Fibroblast of peridontal ligament (primary cell): ENCODE data around the gene TLE3.

Source experiments
- DNase-seq: peaks from one replicate; pipeline ENCODE4 v3.0.0-alpha.2; 2010; ENCODE audit errors: extremely low read depth

TLE3 gene

DNA sequence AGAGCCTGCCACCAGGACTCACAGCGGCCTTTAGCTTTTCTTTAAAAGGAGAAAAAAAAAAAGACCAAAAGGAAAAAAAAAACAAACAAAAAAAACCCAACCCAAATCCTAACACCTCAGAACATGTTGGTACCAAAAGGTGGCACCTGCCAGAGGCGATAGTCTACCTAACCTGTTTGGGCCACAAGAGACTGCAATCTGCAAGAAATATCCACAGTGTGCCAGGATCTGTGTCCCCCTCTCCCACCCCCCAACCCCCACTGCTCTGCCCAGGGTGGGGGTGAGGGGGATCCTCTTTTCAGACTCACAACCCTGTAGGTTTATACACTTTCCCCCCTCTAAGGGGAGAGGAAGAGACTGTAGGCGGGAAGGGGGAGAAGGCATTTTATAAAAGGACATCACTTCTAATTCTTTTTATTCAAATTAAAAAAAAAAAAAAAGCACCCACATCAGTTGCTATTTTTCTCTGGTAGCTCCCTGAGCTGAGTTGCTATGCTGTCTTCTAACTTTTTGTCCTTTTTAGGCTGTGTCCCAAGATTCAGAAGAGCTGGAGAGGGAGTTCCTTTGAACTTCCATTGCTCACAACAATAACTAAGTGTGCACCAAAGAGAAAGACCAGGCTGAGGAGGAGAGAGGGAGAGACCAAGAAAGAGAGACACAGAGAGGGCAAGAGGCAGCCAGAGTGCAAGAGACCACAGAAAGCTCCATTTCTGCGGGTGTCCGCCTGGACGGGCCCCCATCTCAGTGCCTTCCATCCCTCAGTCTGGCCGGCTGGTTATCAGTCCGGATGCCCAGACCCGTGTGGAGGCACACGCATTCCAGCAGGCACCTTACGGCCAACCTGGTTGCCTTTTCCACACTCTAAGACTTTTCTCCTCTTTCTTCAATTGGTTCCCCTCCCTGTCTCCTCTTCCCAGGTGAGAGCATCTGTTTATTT lies 48.9 kb downstream of the TLE3 start:
- DNase-seq, result no peak

DNA sequence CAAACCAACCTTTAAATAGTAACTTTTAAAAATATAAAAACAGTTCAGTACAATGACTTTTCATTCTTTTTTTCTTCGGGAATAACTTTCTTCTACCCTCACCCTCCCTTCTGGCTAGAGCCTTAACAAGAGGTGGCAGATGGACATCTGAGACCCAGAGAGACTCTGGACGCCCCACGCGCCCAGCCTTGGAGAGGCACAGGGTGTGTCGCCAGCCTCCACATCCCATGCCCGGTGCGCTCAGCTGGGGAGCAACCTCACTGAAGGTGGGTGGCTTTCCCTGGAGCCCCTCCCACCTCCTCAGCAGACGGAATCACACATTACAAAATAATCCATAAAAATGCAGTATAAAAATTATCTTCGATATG lies 49.5 kb downstream of the TLE3 start:
- no peak for DNase-seq

DNA sequence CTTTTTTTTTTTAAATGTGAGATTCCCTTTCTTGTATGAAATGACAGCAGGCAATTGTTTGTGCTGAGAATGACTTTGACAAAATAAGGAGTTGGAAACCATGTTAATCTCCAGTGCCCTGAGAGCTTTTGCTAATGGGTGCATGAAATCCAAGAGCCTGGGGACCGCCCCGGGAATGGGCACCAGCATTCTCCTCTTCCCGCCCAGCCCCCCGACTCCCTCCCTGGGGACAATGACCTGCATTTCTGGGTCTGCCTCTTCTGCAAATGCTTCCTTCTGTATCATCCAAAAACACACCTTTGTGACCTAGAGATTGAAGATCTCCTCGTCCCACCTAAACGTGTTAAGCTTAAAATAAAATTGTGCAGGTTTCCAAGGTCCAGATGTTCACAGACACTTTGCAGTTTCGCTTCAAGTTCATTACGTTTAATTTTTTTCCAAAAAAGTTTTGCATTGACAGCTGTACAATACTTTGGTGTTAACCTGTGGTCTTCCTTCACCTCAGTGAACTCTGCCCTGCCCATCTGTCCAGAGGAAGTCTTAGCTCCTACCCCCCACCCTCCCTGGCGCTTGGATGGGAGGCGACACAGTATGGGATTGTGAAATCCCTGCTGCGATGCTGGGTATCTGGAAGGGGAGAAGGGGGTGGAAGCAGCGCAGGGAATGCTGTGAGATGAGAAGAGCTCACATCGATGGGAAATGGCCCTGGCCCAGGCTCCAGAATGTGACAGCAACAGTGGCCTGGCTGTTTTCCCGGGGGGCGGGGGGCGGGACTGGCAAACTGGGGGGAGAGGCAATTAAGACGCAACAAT lies 50.1 kb downstream of the TLE3 start:
- DNase-seq, result peak; percentile 12

DNA sequence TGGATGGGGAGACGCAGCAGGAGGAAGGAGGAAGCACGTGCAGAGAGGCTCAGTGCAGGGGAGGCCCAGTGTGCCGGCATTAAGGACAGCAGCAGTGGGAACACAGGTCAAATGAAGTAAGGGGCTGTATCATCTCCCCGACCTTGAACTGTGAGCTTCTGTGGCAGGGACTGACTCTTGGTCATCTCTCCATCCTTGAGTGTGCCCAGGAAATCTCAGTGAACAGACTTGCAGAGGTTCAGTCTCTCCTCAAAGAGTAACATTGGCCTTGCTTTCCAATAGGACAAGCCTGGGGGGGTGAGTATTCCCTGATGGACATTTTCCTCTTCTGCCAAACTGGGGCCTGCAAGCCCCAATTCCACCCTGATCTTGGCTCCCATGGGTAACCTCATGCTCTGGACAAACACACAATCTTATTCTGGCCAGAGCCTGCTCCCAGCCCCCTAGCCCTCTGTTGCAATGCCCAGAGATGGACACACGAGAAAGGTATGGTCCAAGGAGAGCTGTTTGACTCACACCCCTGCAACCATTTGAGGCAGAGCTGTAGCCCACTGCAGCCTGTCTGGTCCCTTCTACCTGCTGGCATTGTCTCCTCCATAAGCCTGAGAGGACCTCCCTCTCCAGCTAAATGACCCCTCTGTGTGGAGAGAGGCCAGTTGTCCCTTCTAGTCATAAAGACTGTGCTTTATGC lies 50.9 kb downstream of the TLE3 start:
- DNase-seq, result no peak

DNA sequence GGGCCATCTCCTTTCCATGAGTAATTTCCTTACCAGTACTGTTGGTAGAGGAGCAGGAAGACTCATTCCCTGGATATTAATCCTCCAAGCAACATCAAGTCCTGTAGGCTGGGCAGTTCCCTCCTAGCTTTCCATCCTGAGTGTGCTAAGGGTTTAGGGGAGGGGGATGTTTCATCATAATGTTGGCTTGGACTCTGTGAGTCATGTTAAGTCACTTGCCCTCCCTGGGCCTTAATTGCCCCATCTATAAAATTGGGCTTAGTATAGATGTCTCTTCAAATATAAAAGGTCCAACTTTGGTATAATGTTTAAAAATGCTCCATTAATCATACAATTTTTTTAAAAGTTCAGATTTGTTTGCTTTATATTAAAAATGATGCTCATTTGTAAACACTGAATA lies 52.7 kb downstream of the TLE3 start:
- peak; percentile 45 for DNase-seq

DNA sequence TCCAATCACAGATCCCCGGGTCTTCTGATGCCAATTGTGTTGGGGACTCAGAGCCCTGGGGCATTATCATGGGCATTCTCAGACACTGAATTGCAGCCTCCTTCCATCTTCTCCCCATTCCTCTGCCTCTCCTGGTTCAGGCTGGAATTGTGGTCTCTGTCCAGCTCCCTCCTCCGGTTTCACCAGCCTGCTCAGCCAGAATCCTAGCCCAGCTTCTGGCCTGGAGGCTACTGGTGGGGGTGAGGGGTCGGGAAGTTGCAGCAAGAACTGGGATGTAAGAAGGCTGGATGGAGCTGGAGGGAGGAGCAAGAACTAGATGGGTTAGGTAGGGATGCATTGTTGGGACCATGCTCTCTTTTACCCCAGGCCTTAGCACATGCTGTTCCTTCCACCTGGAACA lies 53.5 kb downstream of the TLE3 start:
- DNase-seq, result no peak

DNA sequence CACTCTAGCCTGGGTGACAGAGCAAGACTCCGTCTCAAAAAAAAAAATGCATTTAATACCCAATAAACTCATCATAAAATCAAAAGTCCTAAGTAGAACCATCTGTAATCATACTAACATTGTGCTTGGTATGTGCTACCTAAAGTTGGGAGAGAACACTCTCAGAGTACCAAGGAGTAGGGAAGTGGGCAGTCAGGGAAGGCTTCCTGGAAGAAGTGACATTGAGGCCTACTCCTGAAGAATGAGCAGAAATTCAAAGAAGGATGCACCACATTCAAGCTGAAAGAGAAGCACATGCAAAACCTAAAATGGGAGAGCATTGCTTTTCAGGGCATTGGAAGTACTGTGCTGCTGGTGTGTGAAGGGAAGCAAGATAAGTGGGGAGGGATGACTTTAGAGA lies 54.1 kb downstream of the TLE3 start:
- no peak for DNase-seq

DNA sequence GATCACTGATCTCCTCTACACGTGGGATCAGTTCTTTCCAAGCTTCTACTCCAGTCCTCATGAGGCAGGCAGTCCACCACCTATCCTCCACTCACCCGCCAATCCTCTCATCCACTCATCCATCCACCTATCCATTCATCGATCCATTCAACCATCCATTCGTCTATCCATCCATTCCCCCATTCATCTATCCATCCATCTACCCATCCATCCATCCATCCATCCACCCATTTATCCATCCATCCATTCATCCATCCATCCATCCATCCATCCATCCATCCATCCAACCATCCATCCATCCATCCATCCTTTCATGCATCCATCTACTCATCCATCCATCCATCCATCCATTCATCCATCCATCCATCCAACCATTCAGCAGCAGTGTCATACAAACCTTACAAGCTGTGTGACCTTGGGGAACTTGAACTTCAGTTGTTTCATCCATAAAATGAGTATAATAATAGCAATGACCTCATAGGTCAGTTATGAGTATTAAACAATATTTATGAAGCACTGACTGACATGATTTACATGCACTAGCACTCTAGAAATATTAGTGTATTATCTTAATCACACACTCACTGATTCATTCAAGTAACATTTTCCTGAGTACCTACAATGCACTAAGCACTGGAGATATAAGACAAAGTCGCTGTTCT lies 55.0 kb downstream of the TLE3 start:
- DNase-seq, result no peak

DNA sequence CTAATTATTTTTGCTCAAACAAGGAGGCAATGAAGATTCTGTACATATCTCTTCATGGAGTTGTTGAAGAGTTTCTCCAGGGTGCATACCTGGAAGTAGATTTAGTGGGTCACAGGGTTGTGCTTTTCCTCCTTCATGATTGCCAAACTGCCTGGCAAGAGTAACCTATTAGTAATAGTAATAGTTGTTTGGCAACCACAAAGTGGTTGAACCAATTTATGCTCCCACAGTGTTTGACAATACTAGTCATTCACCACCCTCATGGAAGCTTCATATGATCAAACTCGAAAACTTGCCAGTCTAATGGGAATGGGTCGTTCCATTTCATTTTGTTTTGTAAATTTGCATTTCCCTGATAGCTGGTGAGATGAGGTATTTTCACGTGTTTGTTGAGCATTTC lies 57.8 kb downstream of the TLE3 start:
- DNase-seq, result no peak

DNA sequence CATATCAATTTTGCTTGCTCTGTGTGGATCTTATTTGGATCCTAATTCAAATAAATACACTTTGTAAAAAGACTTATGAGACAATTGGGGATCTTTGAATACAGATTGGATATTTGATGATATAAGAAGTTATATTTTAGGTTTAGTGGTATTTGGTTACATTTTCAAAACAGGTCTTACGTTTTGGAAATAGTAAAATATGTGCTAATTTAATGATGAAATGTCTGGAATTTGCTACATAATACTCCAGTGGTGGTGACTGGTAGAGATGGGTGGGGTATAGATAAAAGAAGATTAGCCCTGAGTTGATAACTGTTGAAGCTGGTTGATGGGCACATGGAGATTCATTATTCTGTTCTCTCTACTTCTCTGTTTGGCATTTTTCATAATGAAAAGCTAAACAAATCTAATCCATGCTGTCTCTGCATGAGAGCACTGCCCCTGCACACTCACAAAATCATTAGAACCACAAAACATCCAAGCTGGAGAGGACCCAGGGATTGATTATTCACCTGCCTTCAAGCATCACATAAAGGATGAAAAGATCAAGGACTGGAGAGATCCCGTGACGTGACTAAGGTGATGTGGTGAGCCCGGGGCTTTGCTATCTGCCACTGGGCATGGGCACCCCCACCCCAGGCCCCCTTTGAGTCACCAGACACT lies 58.9 kb downstream of the TLE3 start:
- DNase-seq, result no peak

DNA sequence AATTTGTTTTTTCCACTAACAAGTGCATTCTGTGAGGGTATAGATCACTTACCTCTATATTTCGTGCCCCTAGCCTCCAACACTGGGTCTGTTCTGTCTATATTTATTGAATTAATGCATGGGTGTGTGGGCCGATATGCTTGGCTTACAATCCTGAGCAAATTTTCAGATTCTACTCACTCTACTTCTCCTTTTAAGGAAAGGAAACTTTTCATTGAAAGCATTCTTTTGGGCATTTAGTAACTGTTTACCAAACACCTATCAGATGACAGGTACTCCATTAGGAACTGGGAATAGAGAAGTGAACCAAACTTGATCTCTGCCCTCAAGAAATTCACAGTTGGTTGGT lies 60.5 kb downstream of the TLE3 start:
- DNase-seq, result no peak

DNA sequence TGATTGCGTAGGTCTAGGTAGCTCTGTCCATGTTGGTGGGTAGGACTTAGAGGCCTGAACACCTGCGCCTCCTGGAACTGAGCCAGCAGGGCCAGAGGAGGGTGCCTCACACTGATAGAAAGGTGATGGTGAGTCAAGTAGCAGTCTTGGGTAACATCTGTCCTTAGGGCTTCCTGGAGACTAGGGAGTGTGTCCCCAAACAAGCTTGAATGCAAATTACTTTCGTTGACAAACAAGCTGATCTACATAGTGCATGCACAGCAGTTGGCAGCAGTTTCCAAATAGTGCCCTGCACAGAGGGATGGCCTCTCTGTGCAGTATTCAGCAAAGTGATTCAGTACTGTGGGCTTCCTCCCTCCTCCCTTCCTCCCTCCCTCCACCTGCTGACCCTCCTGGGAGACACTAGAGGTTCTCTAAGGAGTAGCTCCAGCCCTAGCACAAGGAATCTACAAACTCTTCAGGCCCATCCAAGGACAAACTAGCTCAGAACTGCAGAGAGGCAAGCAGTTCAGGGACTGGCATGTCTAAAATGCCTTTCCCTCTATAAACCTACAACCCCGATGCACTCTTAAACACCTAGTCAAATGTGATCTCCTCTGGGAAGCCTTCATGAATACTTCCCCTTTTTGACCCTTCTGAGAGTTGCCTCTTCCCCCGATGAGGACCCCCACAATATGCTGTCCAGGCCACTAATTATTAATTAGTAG lies 61.0 kb downstream of the TLE3 start:
- DNase-seq, result no peak

DNA sequence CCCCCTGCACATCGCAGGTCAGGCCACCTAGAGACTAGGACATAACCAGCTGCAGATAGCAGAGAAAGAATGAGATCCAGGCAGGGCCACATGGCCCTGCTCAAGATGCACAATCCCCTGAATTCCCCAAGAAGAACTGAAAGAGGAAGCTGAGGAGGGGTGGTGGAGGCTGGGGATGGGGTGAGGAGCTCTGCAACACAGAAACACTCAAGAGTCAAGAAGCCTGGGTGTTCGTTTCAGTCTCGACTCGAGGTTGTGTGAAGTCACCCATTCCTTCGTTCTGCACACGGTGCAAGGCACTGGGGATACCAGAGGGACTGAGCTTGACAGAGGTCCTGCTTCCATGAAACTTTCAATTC lies 62.0 kb downstream of the TLE3 start:
- DNase-seq, result no peak

DNA sequence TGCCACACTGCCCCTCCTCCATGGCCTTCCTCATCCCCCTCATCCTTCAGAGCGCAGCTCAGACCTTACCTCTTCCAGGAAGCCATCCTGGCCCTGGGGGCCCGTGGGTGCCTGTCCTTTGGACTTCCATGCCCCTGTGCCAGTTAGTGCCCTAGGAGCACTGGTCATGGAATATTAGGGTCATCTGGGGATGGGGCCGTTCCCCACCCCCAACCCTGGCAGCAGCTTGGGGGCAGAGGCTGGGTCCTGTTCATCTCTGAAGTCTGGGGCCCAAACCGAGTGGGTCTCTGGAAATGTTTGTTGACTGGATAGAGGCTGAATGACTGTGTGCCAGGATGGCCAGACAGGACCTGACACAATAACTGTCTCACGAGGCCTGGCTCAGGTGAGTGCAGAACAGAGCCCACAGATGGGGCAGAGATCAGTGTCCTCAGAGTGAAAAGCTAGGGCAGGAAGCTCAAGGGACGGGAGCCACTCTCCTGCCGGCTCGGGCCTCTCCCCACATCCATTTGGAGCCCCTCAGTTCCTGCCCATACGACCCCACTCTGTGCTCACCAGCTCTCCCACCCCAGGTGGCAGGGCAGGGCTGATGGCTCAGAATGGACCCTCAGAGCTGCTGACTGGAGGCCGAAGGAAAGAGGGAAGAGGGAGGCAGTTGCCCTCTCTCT lies 62.5 kb downstream of the TLE3 start:
- no peak for DNase-seq

DNA sequence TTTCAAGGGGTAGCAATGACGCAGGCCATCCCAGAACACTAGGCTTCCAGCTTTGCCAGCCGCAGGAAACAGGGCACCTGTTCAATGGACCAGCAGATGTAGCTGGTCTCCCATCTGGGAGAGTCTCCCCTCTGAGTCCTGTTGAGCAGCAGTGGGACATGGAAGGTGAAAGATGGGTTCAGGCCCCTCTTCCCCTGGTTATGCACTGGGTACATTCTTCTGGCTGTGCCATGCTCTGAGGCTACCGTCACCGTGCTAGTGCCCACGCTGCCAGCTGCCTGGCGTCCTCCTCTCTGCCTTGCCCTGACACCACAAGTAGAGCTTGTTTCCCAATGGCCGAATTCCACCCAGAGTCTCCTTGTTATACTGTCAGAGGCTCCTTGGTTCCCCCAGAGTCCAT lies 63.1 kb downstream of the TLE3 start:
- DNase-seq, result no peak

DNA sequence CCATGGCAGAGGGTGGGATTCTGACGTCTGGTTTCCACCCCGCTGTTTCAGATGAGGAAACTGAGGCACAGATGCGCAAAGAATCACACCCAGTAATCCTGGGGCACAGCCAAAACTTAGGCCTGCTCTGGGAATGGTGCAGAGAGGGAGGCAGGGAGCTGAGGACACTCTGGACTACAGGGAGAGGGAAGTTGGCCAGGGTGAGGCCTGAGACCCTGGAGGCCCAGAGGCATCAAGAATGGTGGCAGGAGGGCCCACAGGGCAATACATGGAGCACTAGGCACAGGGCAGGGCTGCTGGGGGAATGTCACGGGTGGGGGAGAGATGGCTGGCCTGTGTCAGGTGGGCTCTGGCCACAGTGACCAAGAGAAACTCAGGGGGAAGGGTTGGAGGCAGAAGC lies 63.6 kb downstream of the TLE3 start:
- DNase-seq, result no peak

DNA sequence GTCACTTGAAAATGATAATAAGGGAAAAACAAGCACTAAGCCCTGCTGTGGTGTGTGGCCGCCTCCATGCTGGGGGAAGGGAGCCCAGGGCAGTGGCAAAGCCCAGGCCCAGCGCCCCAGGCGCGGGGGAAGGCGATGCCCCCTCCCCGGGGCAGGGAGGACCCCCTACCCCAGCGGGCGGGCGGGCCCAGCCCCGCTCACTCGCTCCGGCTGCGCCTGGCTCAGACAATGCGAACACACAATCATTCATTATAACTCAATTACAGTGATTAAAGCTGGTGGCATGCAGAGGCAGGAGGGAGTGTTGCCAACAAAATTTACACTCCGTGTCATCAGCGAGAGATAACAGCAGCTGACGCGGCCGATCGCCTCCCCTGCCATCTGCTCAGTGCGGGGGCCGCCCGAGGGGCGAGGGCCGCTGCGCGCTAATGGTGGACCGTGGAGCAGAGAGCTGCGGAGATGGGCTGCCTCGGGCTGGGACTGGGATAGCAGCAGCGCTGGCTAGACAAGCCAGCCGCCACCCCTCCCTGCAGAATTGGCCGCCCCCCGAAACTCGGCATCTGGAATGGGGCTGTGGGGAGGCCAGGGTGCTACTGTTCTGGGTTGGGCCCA lies 64.1 kb downstream of the TLE3 start:
- peak; percentile 49 for DNase-seq

DNA sequence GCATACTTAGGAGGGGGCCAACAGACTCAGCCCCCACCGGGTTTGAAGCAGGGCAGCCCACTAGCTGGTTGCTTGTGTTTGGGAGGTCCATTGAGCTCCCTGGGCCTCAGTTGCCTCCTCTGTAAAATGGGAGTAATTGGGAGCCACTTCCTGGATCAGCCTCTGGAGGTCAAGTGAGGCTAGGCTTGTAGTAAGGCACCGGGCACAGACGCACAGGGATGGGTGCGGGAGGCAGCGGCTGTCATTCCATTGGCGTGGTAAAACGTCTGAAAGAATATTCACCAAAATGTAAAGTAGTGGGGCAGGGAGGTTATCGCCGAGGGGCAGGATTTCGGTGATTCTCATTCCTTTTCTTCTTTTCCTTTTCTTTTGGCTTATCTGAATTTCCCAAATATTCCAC lies 64.6 kb downstream of the TLE3 start:
- no peak for DNase-seq

DNA sequence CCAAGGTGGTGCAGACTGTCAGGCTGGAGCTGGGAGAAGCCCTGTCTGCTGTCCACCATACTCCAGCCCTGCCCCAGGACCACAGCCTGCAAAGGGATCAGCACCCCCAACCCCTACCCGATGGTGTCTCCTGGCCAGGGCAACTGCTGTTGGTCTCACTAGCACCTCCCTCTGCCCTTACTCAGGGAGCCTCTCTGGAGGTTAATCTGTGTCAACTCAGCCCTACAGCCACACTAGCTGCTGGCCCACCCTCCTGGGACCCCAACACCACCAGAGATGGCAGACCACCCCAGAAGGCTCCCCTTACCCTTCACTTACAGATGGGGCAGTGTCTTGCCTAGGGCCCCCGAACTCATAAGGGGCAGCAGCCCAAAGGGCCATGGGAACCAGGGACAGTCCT lies 65.2 kb downstream of the TLE3 start:
- DNase-seq, result no peak

DNA sequence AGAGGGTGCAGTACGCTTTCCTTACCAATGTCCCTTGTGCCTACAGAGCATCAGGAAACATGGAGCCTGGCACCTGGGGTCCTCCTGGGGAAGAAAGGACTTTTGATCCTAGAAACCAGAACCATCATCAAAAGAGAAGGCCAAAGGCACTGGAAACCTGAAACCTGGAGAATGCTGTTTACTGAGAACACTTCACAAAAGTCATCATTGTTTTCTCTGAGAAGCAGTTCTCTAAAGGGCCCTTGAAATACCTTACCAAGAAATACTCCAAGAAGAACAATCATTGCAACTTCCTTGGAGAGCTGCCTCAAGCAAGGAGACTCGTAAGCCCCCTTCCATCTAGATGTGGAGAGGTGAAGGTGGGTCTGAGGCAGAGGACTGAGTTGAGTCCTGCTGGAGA lies 66.0 kb downstream of the TLE3 start:
- DNase-seq, result no peak
